Measurements from ENCODE around the gene KIF5C.

The KIF5C gene

GRCh38 chr2:148882051-148882450 lies 7.0 kb downstream of the KIF5C start:
- H3K36me3 ChIP-seq (ENCODE audit: control insufficient read depth in 2 of 2, insufficient read depth in 1 of 2, low read length in 2 of 2), result peaks cover 0 to 13% of the 10 kb centered on the region in 2 experiments; a peak in 1 of 3 replicates
- POLR2A ChIA-PET, result no interaction called here
- H3K9me3 ChIP-seq (ENCODE audit: control insufficient read depth, insufficient read depth, low read depth, low read length), result no peaks in the 10 kb centered on the region; the same call in 1 of the 2 replicates
- no peaks in the 10 kb centered on the region for H3K4me1 ChIP-seq (ENCODE audit: control insufficient read depth, insufficient read depth, low read length)
- no peak overlapping the region for H3K27ac ChIP-seq (ENCODE audit: extremely low read depth, low read depth, low read length)
- no peak for TF ChIP-seq ZNF354C (tag by site-specific recombination; IDR thresholded peaks at IDR 0.05; ENCODE audit: borderline replicate concordance, low read depth)
- TF ChIP-seq OSR2 (tag by site-specific recombination; IDR thresholded peaks at IDR 0.05), result no peak
- no peak for TF ChIP-seq ZNF555 (tag by site-specific recombination; conservative IDR thresholded peaks at IDR 0.05)
- TF ChIP-seq PRDM10 (tag by site-specific recombination; IDR thresholded peaks at IDR 0.05), result no peak
- TF ChIP-seq ZNF324 (tag by site-specific recombination; IDR thresholded peaks at IDR 0.05), result no peak
- no peak for TF ChIP-seq ZNF529 (tag by site-specific recombination; IDR thresholded peaks at IDR 0.05; ENCODE audit: insufficient replicate concordance)
- TF ChIP-seq ZNF292 (tag by site-specific recombination; IDR thresholded peaks at IDR 0.05; ENCODE audit: borderline replicate concordance, low read depth), result no peak
- TF ChIP-seq ZBTB26 (tag by site-specific recombination; optimal IDR thresholded peaks at IDR 0.05), result no peak
- H3K4me3 ChIP-seq (ENCODE audit: low read depth, low read length), result no peak overlapping the region
- CTCF ChIA-PET, result interaction anchor here (0.6 to 0.8 kb wide), 3 partner anchors 31 to 217 kb away, joined by 3 to 4 read pairs (median 3); no protein-coding TSS in a partner anchor

GRCh38 chr2:148885209-148885608 lies 10.2 kb downstream of the KIF5C start:
- Histone ChIP-seq H3K4me3 (ENCODE audit: low read depth, low read length) (no peak overlapping the region), H3K4me1 (ENCODE audit: control insufficient read depth, insufficient read depth, low read length) (no peaks in the 10 kb centered on the region), H3K27ac (ENCODE audit: extremely low read depth, low read depth, low read length) (no peak overlapping the region), H3K9me3 (ENCODE audit: control insufficient read depth, insufficient read depth, low read depth, low read length) (no peaks in the 10 kb centered on the region; the same call in 1 of the 2 replicates), H3K36me3 (ENCODE audit: control insufficient read depth in 2 of 2, insufficient read depth in 1 of 2, low read length in 2 of 2) (peaks cover 0 to 8% of the 10 kb centered on the region in 2 experiments; a peak in 1 of 3 replicates)
- ChIA-PET CTCF (interaction anchor here (0.6 kb wide), 1 partner anchor 855 kb away, joined by 4 read pairs; no protein-coding TSS in a partner anchor), POLR2A (interaction anchor here (0.7 kb wide), 1 partner anchor 98 kb away, joined by 3 read pairs; no protein-coding TSS in a partner anchor)
- TF ChIP-seq ZBTB6 (tag by site-specific recombination; IDR thresholded peaks at IDR 0.05), result no peak
- TF ChIP-seq CTCF (tag by site-specific recombination; IDR thresholded peaks at IDR 0.05), result no peak
- no peak for TF ChIP-seq ZNF785 (tag by site-specific recombination; IDR thresholded peaks at IDR 0.05)
- no peak for TF ChIP-seq SCRT2 (tag by site-specific recombination; IDR thresholded peaks at IDR 0.05)
- no peak for TF ChIP-seq ZNF10 (tag by site-specific recombination; IDR thresholded peaks at IDR 0.05)
- TF ChIP-seq PRDM2 (tag by site-specific recombination; IDR thresholded peaks at IDR 0.05; ENCODE audit: borderline replicate concordance), result no peak
- no peak for TF ChIP-seq ZNF423 (tag by site-specific recombination; IDR thresholded peaks at IDR 0.05)
- no peak for TF ChIP-seq YY1 (tag by site-specific recombination; IDR thresholded peaks at IDR 0.05)
- TF ChIP-seq ZNF521 (tag by site-specific recombination; IDR thresholded peaks at IDR 0.05), result no peak
- no peak for TF ChIP-seq PRDM4 (tag by site-specific recombination; IDR thresholded peaks at IDR 0.05)
